Measurements from ENCODE around the gene IPCEF1.

Gene IPCEF1

DNA sequence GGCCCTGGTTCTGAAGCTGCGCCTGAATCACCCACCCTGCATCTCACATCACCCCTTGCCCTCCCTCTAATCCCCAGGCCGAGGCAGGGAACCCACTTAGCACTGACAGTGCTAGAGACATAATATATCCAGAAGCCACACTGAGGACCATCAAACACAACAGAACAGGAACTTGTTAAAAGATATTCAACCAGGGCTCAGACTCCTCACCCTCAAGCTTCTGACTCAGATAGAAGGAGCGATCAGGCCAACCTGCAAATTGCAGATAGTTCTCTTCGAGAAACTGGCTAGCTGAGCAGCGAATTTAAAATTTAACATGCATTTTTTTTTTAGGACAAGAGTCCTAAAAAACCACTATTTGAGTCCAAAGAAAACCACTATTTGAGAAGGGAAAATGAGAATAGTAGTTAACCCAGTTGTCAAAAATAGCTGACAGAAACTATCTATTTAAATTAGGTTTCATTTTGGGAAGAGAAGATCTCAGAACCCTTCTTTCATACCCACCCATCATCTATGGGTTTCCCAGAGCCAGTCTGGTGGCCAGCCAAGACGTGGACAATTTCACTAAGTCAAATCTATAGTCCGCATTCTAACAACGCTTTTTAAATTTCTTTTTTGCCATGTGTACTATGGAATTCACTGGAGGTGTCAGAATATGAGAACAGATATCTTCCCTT lies 222.0 kb downstream of the IPCEF1 start:
- no peak for ATAC-seq (ENCODE audit: low read depth)
- H3K9me3 Mint-ChIP-seq, result no peaks in the 10 kb centered on the region
- H3K36me3 Mint-ChIP-seq, result no peaks in the 10 kb centered on the region
- H3K4me1 Mint-ChIP-seq, result no peaks in the 10 kb centered on the region
- H3K27me3 Mint-ChIP-seq, result peaks cover 2% of the 10 kb centered on the region
- no peak for DNase-seq (ENCODE audit: low spot score in 2 of 2)
- H3K4me3 Mint-ChIP-seq, result no peak overlapping the region
- no peak overlapping the region for H3K27ac Mint-ChIP-seq

DNA sequence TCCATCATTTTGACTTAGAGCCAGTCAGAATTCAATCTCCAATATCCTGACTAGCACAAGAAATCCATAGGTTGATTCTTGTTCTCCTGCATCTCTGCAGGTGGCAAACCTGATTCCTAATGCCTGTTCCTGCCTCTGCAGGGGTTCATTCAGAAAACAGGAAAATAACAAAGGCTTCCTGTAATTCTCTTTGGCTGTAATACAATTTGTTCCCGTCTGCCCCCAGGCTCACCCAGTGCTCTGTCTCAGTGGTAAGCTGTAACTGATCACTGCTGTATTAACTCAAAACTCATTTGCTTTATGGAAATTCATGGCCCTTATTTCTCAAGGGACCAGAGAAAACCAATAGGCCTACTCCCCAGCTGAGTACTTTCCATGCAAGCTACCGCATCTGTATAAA lies 228.9 kb downstream of the IPCEF1 start:
- H3K4me1 Mint-ChIP-seq, result no peaks in the 10 kb centered on the region
- no peaks in the 10 kb centered on the region for H3K36me3 Mint-ChIP-seq
- H3K9me3 Mint-ChIP-seq, result peaks cover 2% of the 10 kb centered on the region
- H3K4me3 Mint-ChIP-seq, result no peak overlapping the region
- H3K27ac Mint-ChIP-seq, result no peak overlapping the region
- H3K27me3 Mint-ChIP-seq, result no peaks in the 10 kb centered on the region
- DNase-seq (ENCODE audit: low spot score in 2 of 2) (no peak), ATAC-seq (ENCODE audit: low read depth) (no peak)

GRCh38 chr6:154125421-154125820 lies 231.2 kb downstream of the IPCEF1 start:
- no peak for DNase-seq (ENCODE audit: low spot score in 2 of 2)
- H3K4me3 Mint-ChIP-seq, result no peak overlapping the region
- H3K36me3 Mint-ChIP-seq, result no peaks in the 10 kb centered on the region
- no peaks in the 10 kb centered on the region for H3K4me1 Mint-ChIP-seq
- H3K27ac Mint-ChIP-seq, result no peak overlapping the region
- H3K9me3 Mint-ChIP-seq, result peaks cover 3% of the 10 kb centered on the region
- ATAC-seq (ENCODE audit: low read depth), result no peak
- H3K27me3 Mint-ChIP-seq, result peaks cover 2% of the 10 kb centered on the region

DNA sequence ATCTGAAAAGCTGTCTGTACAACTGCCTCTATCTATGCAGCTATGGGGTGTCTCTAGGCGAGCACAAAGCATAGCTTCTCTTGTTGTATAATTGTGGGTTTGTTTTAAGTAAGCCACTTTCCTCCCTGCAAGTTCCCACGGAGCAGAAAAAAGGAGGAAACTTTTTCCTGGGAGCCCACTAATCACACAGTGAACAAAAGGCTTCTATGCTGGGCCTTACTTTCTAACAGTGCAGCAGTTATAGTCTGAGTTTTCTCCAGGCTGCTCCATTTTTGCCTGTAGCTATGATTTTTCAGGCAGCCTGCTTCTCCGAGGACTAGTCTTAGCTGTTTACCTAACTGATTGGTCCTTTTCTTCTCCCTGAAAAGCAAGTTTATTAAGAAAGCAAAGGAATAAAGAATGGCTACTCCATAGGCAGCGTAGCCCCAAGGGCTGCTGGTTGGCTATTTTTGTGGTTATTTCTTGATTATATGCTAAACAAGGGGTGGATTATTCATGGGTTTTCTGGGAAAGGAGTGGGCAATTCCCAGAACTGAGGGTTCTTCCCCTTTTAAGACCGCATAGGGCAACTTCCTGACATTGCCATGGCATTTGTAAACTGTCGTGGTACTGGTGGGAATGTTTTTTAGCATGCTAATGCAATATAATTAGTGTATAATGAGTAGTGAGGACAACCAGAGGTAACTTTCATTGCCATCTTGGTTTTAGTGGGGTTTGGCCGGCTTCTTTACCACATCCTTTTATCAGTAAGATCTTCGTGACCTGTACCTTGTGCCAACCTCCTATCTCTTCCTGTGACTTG lies 233.2 kb downstream of the IPCEF1 start:
- H3K9me3 Mint-ChIP-seq, result peaks cover 3% of the 10 kb centered on the region
- ATAC-seq (ENCODE audit: low read depth), result no peak
- H3K27me3 Mint-ChIP-seq, result peaks cover 2% of the 10 kb centered on the region
- H3K27ac Mint-ChIP-seq, result no peak overlapping the region
- H3K36me3 Mint-ChIP-seq, result no peaks in the 10 kb centered on the region
- no peak overlapping the region for H3K4me3 Mint-ChIP-seq
- DNase-seq (ENCODE audit: low spot score in 2 of 2), result no peak
- no peaks in the 10 kb centered on the region for H3K4me1 Mint-ChIP-seq

- H3K9me3 Mint-ChIP-seq, result peaks cover 3% of the 10 kb centered on the region
- DNase-seq (ENCODE audit: low spot score in 2 of 2) (no peak), ATAC-seq (ENCODE audit: low read depth) (no peak)
- no peaks in the 10 kb centered on the region for H3K36me3 Mint-ChIP-seq
- no peak overlapping the region for H3K4me3 Mint-ChIP-seq
- H3K27me3 Mint-ChIP-seq, result peaks cover 2% of the 10 kb centered on the region
- no peaks in the 10 kb centered on the region for H3K4me1 Mint-ChIP-seq
- no peak overlapping the region for H3K27ac Mint-ChIP-seq
Observed at GRCh38 chr6:154122195-154122925, 234.2 kb downstream of the IPCEF1 start.

DNA sequence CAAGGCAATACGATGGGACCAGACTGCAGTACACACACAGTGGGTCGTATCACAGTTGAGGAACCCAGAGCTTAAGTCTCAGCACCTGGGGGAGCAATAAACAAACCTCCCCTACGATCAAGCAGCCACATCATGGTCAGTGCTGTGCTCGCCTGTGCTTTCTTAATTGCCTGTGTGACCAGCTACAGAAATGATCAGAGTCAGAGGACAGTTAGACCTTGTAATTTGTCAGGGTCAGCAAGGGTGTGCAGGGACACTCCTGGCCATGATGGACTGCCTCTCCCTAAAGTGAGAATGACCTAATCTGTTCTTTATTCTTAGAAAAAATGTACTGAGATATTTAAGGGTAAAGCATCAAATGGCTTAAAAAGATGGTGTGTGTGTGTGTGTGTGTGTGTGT lies 239.1 kb downstream of the IPCEF1 start:
- DNase-seq (ENCODE audit: low spot score in 2 of 2), result no peak
- no peaks in the 10 kb centered on the region for H3K36me3 Mint-ChIP-seq
- ATAC-seq (ENCODE audit: low read depth), result no peak
- no peak overlapping the region for H3K4me3 Mint-ChIP-seq
- no peaks in the 10 kb centered on the region for H3K4me1 Mint-ChIP-seq
- no peak overlapping the region for H3K27ac Mint-ChIP-seq
- H3K27me3 Mint-ChIP-seq, result peaks cover 6% of the 10 kb centered on the region
- no peaks in the 10 kb centered on the region for H3K9me3 Mint-ChIP-seq

DNA sequence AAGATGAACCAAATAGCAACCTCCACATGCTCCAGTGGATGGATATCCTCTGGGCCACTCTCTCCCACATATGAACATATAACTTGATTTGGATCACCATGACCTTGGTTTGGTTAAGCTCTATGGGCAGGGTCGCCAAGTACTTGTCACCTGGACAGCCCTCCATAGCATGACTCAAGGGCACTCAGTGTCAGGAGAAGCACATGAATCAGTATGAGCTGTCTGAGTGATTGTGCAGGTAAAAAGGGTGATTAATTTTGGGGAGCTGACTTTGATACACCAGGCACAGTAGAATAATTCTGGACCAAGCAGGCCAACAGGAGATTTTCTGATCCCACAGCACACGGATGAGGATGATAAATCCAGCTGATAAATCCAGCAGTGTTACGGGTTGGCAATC lies 243.2 kb downstream of the IPCEF1 start:
- Mint-ChIP-seq H3K36me3 (no peaks in the 10 kb centered on the region), H3K4me1 (no peaks in the 10 kb centered on the region), H3K27ac (no peak overlapping the region), H3K4me3 (no peak overlapping the region), H3K27me3 (peaks cover 6% of the 10 kb centered on the region), H3K9me3 (no peaks in the 10 kb centered on the region)
- ATAC-seq (ENCODE audit: low read depth) (no peak), DNase-seq (ENCODE audit: low spot score in 2 of 2) (no peak)

- H3K4me3 Mint-ChIP-seq, result no peak overlapping the region
- no peaks in the 10 kb centered on the region for H3K4me1 Mint-ChIP-seq
- H3K27me3 Mint-ChIP-seq, result peaks cover 8% of the 10 kb centered on the region
- no peak overlapping the region for H3K27ac Mint-ChIP-seq
- no peaks in the 10 kb centered on the region for H3K36me3 Mint-ChIP-seq
- ATAC-seq (ENCODE audit: low read depth), result no peak
- no peak for DNase-seq (ENCODE audit: low spot score in 2 of 2)
- no peaks in the 10 kb centered on the region for H3K9me3 Mint-ChIP-seq
Observed at GRCh38 chr6:154112181-154112809, 244.3 kb downstream of the IPCEF1 start.

DNA sequence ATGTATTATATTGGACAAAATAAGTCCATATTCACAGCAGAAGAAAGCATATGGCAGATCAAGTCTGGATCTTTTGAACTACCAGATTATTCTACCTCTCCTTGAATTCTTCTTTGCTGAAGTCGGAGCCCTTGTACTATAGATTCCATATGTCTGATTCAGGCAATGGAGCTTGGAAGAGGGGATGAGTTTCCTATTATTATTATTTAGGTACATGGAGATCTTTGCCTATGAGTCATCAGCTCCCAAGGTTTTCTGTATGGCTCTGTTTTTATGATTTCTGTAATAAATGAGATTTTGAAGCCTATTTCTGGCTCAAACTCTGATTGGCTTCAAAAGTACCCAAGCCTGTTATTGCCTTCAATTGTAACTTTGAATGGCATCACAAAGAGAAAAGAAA lies 245.6 kb downstream of the IPCEF1 start:
- DNase-seq (ENCODE audit: low spot score in 2 of 2) (no peak), ATAC-seq (ENCODE audit: low read depth) (no peak)
- Mint-ChIP-seq H3K9me3 (no peaks in the 10 kb centered on the region), H3K27me3 (peaks cover 6% of the 10 kb centered on the region), H3K4me1 (no peaks in the 10 kb centered on the region), H3K27ac (no peak overlapping the region), H3K4me3 (no peak overlapping the region), H3K36me3 (no peaks in the 10 kb centered on the region)

DNA sequence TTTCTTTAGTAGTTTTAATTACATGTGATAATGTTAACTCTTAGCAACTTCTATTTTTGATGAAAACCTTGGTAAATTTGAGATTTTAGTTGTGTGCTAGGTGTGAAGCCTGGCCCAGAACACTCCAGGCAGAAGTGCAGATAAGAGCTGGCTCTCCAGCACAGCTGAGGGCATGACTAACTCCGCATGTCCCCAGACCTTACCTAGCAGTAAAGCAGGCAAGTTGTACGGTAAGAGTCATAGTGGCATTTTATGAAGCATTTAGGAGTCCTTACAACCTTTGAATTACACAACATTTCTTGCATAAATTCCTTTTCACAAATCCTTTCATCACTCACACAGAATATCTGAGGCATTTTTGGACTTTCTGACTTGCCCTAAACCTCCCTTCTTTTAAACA lies 250.4 kb downstream of the IPCEF1 start:
- DNase-seq (ENCODE audit: low spot score in 2 of 2) (no peak), ATAC-seq (ENCODE audit: low read depth) (no peak)
- H3K9me3 Mint-ChIP-seq, result no peaks in the 10 kb centered on the region
- H3K27ac Mint-ChIP-seq, result no peak overlapping the region
- H3K4me1 Mint-ChIP-seq, result no peaks in the 10 kb centered on the region
- H3K36me3 Mint-ChIP-seq, result no peaks in the 10 kb centered on the region
- H3K27me3 Mint-ChIP-seq, result peaks cover 4% of the 10 kb centered on the region
- no peak overlapping the region for H3K4me3 Mint-ChIP-seq
